ENCODE data around the gene KRTAP10-6. TPM values are rescaled to one million over a fixed set of nuclear protein-coding genes. Genes with fewer than 3 reads are reported as not detected.
"Not testable (repeated sequence)": the region's sequence is repeated elsewhere in the genome, so short reads cannot be mapped to it uniquely, and the experiment has no call there.

Gene KRTAP10-6
- total RNA-seq, 1 donor from 2014 or later, result not detected

- TF ChIP-seq CTCF (IDR thresholded peaks at IDR 0.05), result no peak
- Histone ChIP-seq H3K4me3 (no peak overlapping the region), H3K36me3 (no peaks in the 10 kb centered on the region), H3K27ac (no peak overlapping the region), H3K4me1 (peaks cover 3% of the 10 kb centered on the region), H3K27me3 (no peaks in the 10 kb centered on the region), H3K9me3 (no peaks in the 10 kb centered on the region)
- intact Hi-C loops (cut with DNase I), result no loop called here
- ATAC-seq (peak; percentile 33), DNase-seq (no peak)
These were observed 3.9 kb upstream of the KRTAP10-6 start for GRCh38 chr21:44596068-44596725.

GRCh38 chr21:44595524-44595923 lies 3.2 kb upstream of the KRTAP10-6 start:
- no peak overlapping the region for H3K27ac ChIP-seq
- no peak for ATAC-seq
- no peak for DNase-seq
- no peak for TF ChIP-seq CTCF (IDR thresholded peaks at IDR 0.05)
- H3K4me3 ChIP-seq, result no peak overlapping the region
- intact Hi-C loops (cut with DNase I), result no loop called here
- no peaks in the 10 kb centered on the region for H3K9me3 ChIP-seq
- peaks cover 3% of the 10 kb centered on the region for H3K4me1 ChIP-seq
- H3K36me3 ChIP-seq, result no peaks in the 10 kb centered on the region
- H3K27me3 ChIP-seq, result no peaks in the 10 kb centered on the region

- ATAC-seq (no peak), DNase-seq (no peak)
- Histone ChIP-seq H3K4me1 (peaks cover 3% of the 10 kb centered on the region), H3K27ac (no peak overlapping the region), H3K9me3 (no peaks in the 10 kb centered on the region), H3K36me3 (no peaks in the 10 kb centered on the region), H3K27me3 (no peaks in the 10 kb centered on the region), H3K4me3 (no peak overlapping the region)
- intact Hi-C loops (cut with DNase I), result no loop called here
- no peak for TF ChIP-seq CTCF (IDR thresholded peaks at IDR 0.05)
These were observed 2.2 kb upstream of the KRTAP10-6 start for GRCh38 chr21:44594406-44594916.

GRCh38 chr21:44593598-44594405 lies 1.5 kb upstream of the KRTAP10-6 start:
- TF ChIP-seq CTCF (IDR thresholded peaks at IDR 0.05), result no peak
- Histone ChIP-seq H3K4me3 (no peak overlapping the region), H3K27ac (no peak overlapping the region), H3K4me1 (peaks cover 3% of the 10 kb centered on the region), H3K9me3 (no peaks in the 10 kb centered on the region), H3K36me3 (no peaks in the 10 kb centered on the region), H3K27me3 (no peaks in the 10 kb centered on the region)
- DNase-seq, result peak; percentile 37
- intact Hi-C loops (cut with DNase I), result no loop called here
- ATAC-seq, result no peak

DNA sequence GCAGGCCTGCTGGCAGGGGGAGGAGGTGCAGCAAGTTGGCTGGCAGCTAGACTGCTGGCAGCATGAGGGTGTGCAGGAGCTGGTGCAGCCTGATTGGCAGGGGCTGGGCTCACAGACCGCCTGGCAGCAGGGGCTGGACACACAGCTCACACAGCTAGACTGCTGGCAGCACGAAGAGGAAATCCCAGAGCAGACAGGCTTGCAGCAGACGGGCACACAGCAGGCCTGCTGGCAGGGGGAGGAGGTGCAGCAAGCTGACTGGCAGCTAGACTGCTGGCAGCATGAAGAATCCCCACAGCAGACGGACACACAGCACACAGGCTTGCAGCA lies 539 bp downstream of the KRTAP10-6 start:
- H3K27ac ChIP-seq; H3K36me3 ChIP-seq; H3K9me3 ChIP-seq; ATAC-seq; intact Hi-C loops (cut with DNase I); H3K27me3 ChIP-seq; H3K4me1 ChIP-seq; H3K4me3 ChIP-seq: not testable (repeated sequence)
- peak; percentile 48 for DNase-seq

DNA sequence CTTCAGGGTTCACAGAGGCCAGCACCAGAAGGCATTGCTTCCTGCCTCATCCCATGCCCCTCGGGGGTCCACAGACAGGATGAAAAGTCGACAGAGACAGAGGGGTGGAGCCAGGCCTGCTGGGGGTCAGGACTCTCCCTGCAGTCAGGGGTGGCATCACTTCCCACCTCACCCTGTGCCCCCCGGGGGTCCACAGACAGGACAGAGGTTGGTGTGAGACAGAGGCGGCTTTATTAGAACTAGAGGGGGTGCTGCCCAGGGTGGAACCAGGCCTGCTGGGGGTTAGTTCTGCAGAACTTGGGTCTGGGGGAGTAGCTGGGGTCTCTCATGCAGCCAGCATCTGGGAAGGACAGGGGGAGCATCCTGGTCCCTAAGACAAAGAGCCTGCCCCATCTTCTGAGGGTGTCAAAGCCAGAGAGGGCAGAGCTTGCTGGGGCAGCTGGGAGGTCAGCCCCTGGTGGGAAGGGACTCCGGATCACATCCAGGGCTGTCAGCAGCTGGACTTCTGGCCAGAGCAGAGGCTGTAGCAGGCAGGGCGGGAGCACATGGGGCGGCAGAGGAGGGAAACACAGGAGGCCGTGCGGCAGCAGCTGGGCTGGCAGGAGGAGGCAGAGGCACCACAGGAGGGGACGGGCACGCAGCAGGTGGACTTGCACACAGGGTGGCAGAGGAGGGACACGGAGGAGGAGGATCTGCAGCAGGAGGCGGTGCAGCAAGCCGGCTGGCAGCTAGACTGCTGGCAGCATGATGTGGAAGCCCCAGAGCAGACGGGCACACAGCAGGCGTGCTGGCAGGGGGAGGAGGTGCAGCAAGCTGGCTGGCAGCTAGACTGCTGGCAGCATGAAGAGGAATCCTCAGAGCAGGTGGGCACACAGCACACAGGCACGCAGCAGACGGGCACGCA lies 1.2 kb downstream of the KRTAP10-6 start:
- intact Hi-C loops (cut with DNase I); H3K9me3 ChIP-seq; H3K4me1 ChIP-seq; H3K27ac ChIP-seq; H3K4me3 ChIP-seq; H3K27me3 ChIP-seq; ATAC-seq; H3K36me3 ChIP-seq: not testable (repeated sequence)
- DNase-seq, result peak; percentile 50
